IMR-90 (cell line): ENCODE results near the gene GPRASP1. TPM values are rescaled to one million over a fixed set of nuclear protein-coding genes. Genes with fewer than 3 reads are reported as not detected.

Experiments used
- ATAC-seq: fragments of 200-7000 bp; cut with Tn5 transposase; 2 replicates; pipeline ENCODE4 v1.9.1; 2020; ENCODE audit warnings: low read depth, mild to moderate bottlenecking, moderate library complexity
- BruUV-seq: library from RNA; stranded (reverse); fragments of 400-500 nt; replicated peaks from 2 replicates; lab custom pipeline; 2021; lab: Mats Ljungman, UMichigan
- CTCF ChIA-PET: fragments of 300-600 bp; formaldehyde crosslinking; extraction: SDS; loops from one replicate; lab custom pipeline; 2021; ENCODE audit warnings: antibody characterized with exemption; lab: Yijun Ruan, JAX
- POLR2A ChIA-PET: fragments of 300-600 bp; sonication (Branson Sonifier 250); formaldehyde crosslinking; loops from one replicate; lab custom pipeline; 2022; ENCODE audit warnings: antibody characterized with exemption; ENCODE audit not compliant: unreplicated experiment; lab: Charles Lee
- DNase-seq: peaks from one replicate; pipeline ENCODE4 v3.0.0; 2013
- H2AFZ ChIP-seq: replicated peaks from 2 replicates; pipeline ENCODE3; 2013; ENCODE audit warnings: low read length, mild to moderate bottlenecking; ENCODE audit not compliant: poor library complexity
- H2AK5ac ChIP-seq: 2 replicates; pipeline ENCODE4 v1.6.1; 2013; ENCODE audit warnings: low read depth, low read length, inconsistent platforms
- H2AK9ac ChIP-seq: replicated peaks from 2 replicates; pipeline ENCODE3; 2013; ENCODE audit warnings: mild to moderate bottlenecking, low read depth, low read length, moderate library complexity; ENCODE audit not compliant: poor library complexity
- H2BK120ac ChIP-seq: 2 replicates; pipeline ENCODE4 v1.6.1; 2013; ENCODE audit warnings: low read depth, low read length, inconsistent platforms
- H2BK15ac ChIP-seq: 3 replicates; pipeline ENCODE4 v1.6.1; 2013; ENCODE audit warnings: low read depth, low read length, inconsistent platforms
- H2BK20ac ChIP-seq: 2 replicates; pipeline ENCODE4 v1.6.1; 2013; ENCODE audit warnings: low read depth, mild to moderate bottlenecking, inconsistent platforms, low read length, moderate library complexity
- H2BK5ac ChIP-seq: 2 replicates; pipeline ENCODE4 v1.6.1; 2013; ENCODE audit warnings: mild to moderate bottlenecking, low read depth, low read length, inconsistent platforms; ENCODE audit not compliant: poor library complexity, severe bottlenecking
- H3K14ac ChIP-seq: replicated peaks from 2 replicates; pipeline ENCODE4 v1.6.1; 2013; ENCODE audit warnings: low read depth, low read length, inconsistent platforms
- H3K18ac ChIP-seq: 2 replicates; pipeline ENCODE4 v1.6.1; 2013; ENCODE audit warnings: low read depth, low read length, control low read depth
- H3K23ac ChIP-seq: 2 replicates; pipeline ENCODE4 v1.6.1; 2013; ENCODE audit warnings: low read depth, low read length, inconsistent platforms
- H3K27ac ChIP-seq: 2 replicates; pipeline ENCODE4 v1.5.1; 2013; ENCODE audit warnings: mild to moderate bottlenecking, control low read depth, low read length; ENCODE audit not compliant: insufficient read depth
- H3K27me3 ChIP-seq: 2 replicates; pipeline ENCODE4 v1.6.1; 2013; ENCODE audit warnings: low read length; ENCODE audit not compliant: control insufficient read depth, insufficient read depth
- H3K36me3 ChIP-seq: 2 replicates; pipeline ENCODE4 v1.6.1; 2013; ENCODE audit warnings: low read length, mixed read lengths; ENCODE audit not compliant: control insufficient read depth, insufficient read depth
- H3K4ac ChIP-seq: 2 replicates; pipeline ENCODE4 v1.6.1; 2013; ENCODE audit warnings: low read depth, low read length, inconsistent platforms
- H3K4me1 ChIP-seq: 2 replicates; pipeline ENCODE4 v1.6.1; 2013; ENCODE audit warnings: low read length, mixed read lengths; ENCODE audit not compliant: control insufficient read depth, insufficient read depth
- H3K4me2 ChIP-seq: 2 replicates; pipeline ENCODE4 v1.6.1; 2013; ENCODE audit warnings: low read depth, mild to moderate bottlenecking, control low read depth, low read length, moderate library complexity
- H3K4me3 ChIP-seq: 2 replicates; pipeline ENCODE4 v1.5.1; 2013; ENCODE audit warnings: low read depth, mild to moderate bottlenecking, control low read depth, low read length, moderate library complexity; ENCODE audit not compliant: insufficient read depth
- H3K56ac ChIP-seq: 2 replicates; pipeline ENCODE4 v1.6.1; 2013; ENCODE audit warnings: low read length, inconsistent platforms; ENCODE audit not compliant: insufficient read depth; ENCODE audit errors: extremely low read depth
- H3K79me1 ChIP-seq, 2 experiments: 2 replicates each; pipeline ENCODE4 v1.6.1; 2013; ENCODE audit warnings: low read length in 2 of 2, inconsistent platforms in 1 of 2, low read depth in 1 of 2
- H3K9ac ChIP-seq: 2 replicates; pipeline ENCODE4 v1.6.1; 2013; ENCODE audit warnings: low read depth, low read length, control low read depth
- H3K9me1 ChIP-seq: 2 replicates; pipeline ENCODE4 v1.6.1; 2013; ENCODE audit warnings: low read length, inconsistent platforms; ENCODE audit not compliant: insufficient read depth
- H3K9me3 ChIP-seq: 2 replicates; pipeline ENCODE4 v1.6.1; 2013; ENCODE audit warnings: low read length; ENCODE audit not compliant: control insufficient read depth, insufficient read depth
- H4K20me1 ChIP-seq: 2 replicates; pipeline ENCODE4 v1.6.1; 2013; ENCODE audit warnings: low read length, inconsistent platforms; ENCODE audit not compliant: insufficient read depth
- H4K5ac ChIP-seq: 2 replicates; pipeline ENCODE4 v1.6.1; 2013; ENCODE audit warnings: mild to moderate bottlenecking, low read depth, low read length, control low read depth
- H4K8ac ChIP-seq, 2 experiments: 2 replicates each; pipeline ENCODE4 v1.6.1; 2013; ENCODE audit warnings: low read depth in 2 of 2, low read length in 2 of 2, control low read depth in 1 of 2, inconsistent platforms in 1 of 2
- H4K91ac ChIP-seq: 2 replicates; pipeline ENCODE4 v1.6.1; 2013; ENCODE audit warnings: low read depth, low read length, inconsistent platforms; ENCODE audit not compliant: insufficient read depth
- MAFK ChIP-seq: IDR thresholded peaks from 2 replicates; pipeline ENCODE4 v1.6.1; 2012; ENCODE audit warnings: low read depth, low read length, improper control_type of control experiment
- NFE2L2 ChIP-seq: fragments of 150-350 bp; IDR thresholded peaks from 2 replicates; pipeline ENCODE4 v1.6.1; 2016; ENCODE audit warnings: low read depth, mild to moderate bottlenecking, low read length
- dilution Hi-C: fragments of 300-500 bp; cut with HindIII; formaldehyde crosslinking; loops from one replicate; pipeline ENCODE4 v1.14.3; 2018; ENCODE audit warnings: low sequenced_read_pairs; ENCODE audit not compliant: unreplicated experiment
- in situ Hi-C: fragments of 300-500 bp; cut with MboI; formaldehyde crosslinking; loops from 3 replicates; pipeline ENCODE4 v1.14.3; 2019; ENCODE audit warnings: low sequenced_read_pairs, inconsistent platforms, mixed read lengths
- intact Hi-C: fragments of 100-400 bp; cut with micrococcal nuclease; formaldehyde crosslinking; loops from 2 replicates; pipeline ENCODE4 v1.10.0; 2022
- polyA plus RNA-seq, 3 experiments: library from polyadenylated mRNA; depleted of rRNA; stranded (reverse); fragments of >200 nt; gene quantifications; 2 replicates each; pipeline ENCODE4 v1.2.3, GENCODE V29; 2012; ENCODE audit warnings: low replicate concordance in 1 of 3
- total RNA-seq: library from RNA; depleted of rRNA; stranded (reverse); fragments of >200 nt; gene quantifications from 2 replicates; pipeline ENCODE4 v1.2.3, GENCODE V29; 2012

The GPRASP1 gene
- total and polyA plus RNA-seq, 2 of the 4 experiments (the other 2 are of a cell fraction) = 1.3 to 1.5 TPM

GRCh38 chrX:102696306-102696705 lies 45.0 kb downstream of the GPRASP1 start:
- dilution Hi-C loops = no loop called here
- H3K4me1 ChIP-seq = no peaks in the 10 kb centered on the region
- H2BK15ac ChIP-seq = no peak overlapping the region
- H2AFZ ChIP-seq = no peak overlapping the region
- ChIA-PET CTCF (no interaction called here), POLR2A (no interaction called here)
- H3K4ac ChIP-seq = no peak overlapping the region
- no peak overlapping the region for H3K4me3 ChIP-seq
- no peak overlapping the region for H3K56ac ChIP-seq
- DNase-seq = no peak
- no peaks in the 10 kb centered on the region for H3K79me1 ChIP-seq
- in situ Hi-C loops = no loop called here
- no peak overlapping the region for H4K8ac ChIP-seq
- no peak overlapping the region for H4K91ac ChIP-seq
- no peaks in the 10 kb centered on the region for H3K36me3 ChIP-seq
- H3K18ac ChIP-seq = no peak overlapping the region
- TF ChIP-seq NFE2L2 (no peak), MAFK (peak; percentile 86)
- intact Hi-C loops = no loop called here
- H3K9me3 ChIP-seq = no peaks in the 10 kb centered on the region
- H3K4me2 ChIP-seq = no peak overlapping the region
- H2AK5ac ChIP-seq = no peak overlapping the region
- no peak for ATAC-seq
- H4K5ac ChIP-seq = no peak overlapping the region
- H2BK5ac ChIP-seq = no peak overlapping the region
- no peak overlapping the region for H2BK20ac ChIP-seq
- H3K27ac ChIP-seq = no peak overlapping the region
- no TSS peak for BruUV-seq
- no peak overlapping the region for H3K9ac ChIP-seq
- peaks cover 3% of the 10 kb centered on the region; the same call in 1 of the 2 replicates for H3K9me1 ChIP-seq
- no peak overlapping the region for H3K14ac ChIP-seq
- no peaks in the 10 kb centered on the region for H4K20me1 ChIP-seq
- no peak overlapping the region for H2BK120ac ChIP-seq
- no peaks in the 10 kb centered on the region for H3K27me3 ChIP-seq
- no peak overlapping the region for H2AK9ac ChIP-seq
- no peak overlapping the region for H3K23ac ChIP-seq
